ENCODE results near the gene MPP2. TPM values are rescaled to one million over a fixed set of nuclear protein-coding genes. Genes with fewer than 3 reads are reported as not detected.
"Not testable (repeated sequence)": the region's sequence is repeated elsewhere in the genome, so short reads cannot be mapped to it uniquely, and the experiment has no call there.

The MPP2 gene
- total and polyA plus RNA-seq, 4 donors, result 0.05 to 0.25 (median 0.09) TPM

DNA sequence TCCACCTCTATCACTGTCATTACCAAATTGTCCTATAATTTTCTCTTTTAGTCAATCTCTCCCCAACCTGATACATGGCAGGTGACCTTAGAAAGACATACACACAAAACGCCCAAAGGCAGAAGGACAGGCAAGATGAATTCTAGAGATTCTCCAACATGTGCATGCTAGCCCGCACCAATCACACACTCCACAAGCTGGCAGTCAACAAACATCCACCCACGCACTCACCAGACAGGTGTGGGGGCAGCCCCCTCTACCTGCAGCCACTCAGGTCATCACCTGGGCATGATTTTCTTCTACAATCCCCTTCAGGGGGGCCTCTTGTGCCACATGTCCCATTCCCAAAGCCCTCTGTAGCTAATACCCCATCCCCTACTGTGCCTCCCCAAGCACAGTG lies 9.5 kb downstream of the MPP2 start:
- WGBS, result 81% methylated on average over 3 of the region's 3 CpGs
- DNase-seq (ENCODE audit: low spot score), result no peak
- Histone ChIP-seq H3K9ac (ENCODE audit: low read depth in 1 of 2, low read length in 2 of 2) (no peak overlapping the region), H3K4me3 (ENCODE audit: low read depth in 1 of 3, low read length in 3 of 3) (no peak overlapping the region), H3K9me3 (ENCODE audit: control insufficient read depth in 4 of 4, low read length in 3 of 4) (no peaks in the 10 kb centered on the region), H3K27me3 (ENCODE audit: control insufficient read depth in 4 of 4, insufficient read depth in 4 of 4, low read length in 3 of 4) (peaks cover 0 to 13% (median 2%) of the 10 kb centered on the region in 4 donors), H3K27ac (ENCODE audit: low read depth in 1 of 2, low read length in 2 of 2) (no peak overlapping the region), H3K36me3 (ENCODE audit: control insufficient read depth in 4 of 4, insufficient read depth in 3 of 4, low read depth in 1 of 4, low read length in 3 of 4) (no peaks in the 10 kb centered on the region), H3K4me1 (ENCODE audit: control insufficient read depth in 4 of 4, insufficient read depth in 4 of 4, low read length in 3 of 4) (peaks cover 0 to 8% (median 3%) of the 10 kb centered on the region in 4 donors)
- TF ChIP-seq FOXA2 (IDR thresholded peaks at IDR 0.05) (no peak), FOXA1 (IDR thresholded peaks at IDR 0.05) (no peak), EGR1 (IDR thresholded peaks at IDR 0.05; ENCODE audit: low read depth in 2 of 2) (no peak), RAD21 (IDR thresholded peaks at IDR 0.05) (no peak)
- TF ChIP-seq, protein P1, sequence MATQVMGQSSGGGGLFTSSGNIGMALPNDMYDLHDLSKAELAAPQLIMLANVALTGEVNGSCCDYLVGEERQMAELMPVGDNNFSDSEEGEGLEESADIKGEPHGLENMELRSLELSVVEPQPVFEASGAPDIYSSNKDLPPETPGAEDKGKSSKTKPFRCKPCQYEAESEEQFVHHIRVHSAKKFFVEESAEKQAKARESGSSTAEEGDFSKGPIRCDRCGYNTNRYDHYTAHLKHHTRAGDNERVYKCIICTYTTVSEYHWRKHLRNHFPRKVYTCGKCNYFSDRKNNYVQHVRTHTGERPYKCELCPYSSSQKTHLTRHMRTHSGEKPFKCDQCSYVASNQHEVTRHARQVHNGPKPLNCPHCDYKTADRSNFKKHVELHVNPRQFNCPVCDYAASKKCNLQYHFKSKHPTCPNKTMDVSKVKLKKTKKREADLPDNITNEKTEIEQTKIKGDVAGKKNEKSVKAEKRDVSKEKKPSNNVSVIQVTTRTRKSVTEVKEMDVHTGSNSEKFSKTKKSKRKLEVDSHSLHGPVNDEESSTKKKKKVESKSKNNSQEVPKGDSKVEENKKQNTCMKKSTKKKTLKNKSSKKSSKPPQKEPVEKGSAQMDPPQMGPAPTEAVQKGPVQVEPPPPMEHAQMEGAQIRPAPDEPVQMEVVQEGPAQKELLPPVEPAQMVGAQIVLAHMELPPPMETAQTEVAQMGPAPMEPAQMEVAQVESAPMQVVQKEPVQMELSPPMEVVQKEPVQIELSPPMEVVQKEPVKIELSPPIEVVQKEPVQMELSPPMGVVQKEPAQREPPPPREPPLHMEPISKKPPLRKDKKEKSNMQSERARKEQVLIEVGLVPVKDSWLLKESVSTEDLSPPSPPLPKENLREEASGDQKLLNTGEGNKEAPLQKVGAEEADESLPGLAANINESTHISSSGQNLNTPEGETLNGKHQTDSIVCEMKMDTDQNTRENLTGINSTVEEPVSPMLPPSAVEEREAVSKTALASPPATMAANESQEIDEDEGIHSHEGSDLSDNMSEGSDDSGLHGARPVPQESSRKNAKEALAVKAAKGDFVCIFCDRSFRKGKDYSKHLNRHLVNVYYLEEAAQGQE (IDR thresholded peaks at IDR 0.05), result no peak
- TF ChIP-seq, protein P2, sequence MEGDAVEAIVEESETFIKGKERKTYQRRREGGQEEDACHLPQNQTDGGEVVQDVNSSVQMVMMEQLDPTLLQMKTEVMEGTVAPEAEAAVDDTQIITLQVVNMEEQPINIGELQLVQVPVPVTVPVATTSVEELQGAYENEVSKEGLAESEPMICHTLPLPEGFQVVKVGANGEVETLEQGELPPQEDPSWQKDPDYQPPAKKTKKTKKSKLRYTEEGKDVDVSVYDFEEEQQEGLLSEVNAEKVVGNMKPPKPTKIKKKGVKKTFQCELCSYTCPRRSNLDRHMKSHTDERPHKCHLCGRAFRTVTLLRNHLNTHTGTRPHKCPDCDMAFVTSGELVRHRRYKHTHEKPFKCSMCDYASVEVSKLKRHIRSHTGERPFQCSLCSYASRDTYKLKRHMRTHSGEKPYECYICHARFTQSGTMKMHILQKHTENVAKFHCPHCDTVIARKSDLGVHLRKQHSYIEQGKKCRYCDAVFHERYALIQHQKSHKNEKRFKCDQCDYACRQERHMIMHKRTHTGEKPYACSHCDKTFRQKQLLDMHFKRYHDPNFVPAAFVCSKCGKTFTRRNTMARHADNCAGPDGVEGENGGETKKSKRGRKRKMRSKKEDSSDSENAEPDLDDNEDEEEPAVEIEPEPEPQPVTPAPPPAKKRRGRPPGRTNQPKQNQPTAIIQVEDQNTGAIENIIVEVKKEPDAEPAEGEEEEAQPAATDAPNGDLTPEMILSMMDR (IDR thresholded peaks at IDR 0.05; ENCODE audit: low read depth, low read length, missing input control), result no peak

DNA sequence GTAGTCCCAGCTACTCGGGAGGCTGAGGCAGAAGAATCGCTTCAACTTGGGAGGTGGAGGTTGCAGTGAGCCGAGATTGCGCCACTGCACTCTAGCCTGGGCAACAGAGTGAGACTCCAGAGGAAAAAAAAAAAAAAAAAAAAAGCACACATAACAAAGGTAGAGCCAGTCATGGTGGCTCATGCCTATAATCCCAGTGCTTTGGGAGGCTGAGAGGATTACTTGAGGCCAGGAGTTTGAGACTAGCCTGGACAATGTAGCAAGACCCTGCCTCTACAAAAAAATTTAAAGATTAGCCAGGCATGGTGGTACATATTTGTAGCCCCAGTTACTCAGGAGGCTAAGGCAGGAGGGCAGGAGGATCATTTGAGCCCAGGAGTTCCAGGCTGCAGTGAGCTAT lies 12.8 kb downstream of the MPP2 start:
- H3K27ac ChIP-seq (ENCODE audit: low read depth in 1 of 2, low read length in 2 of 2); H3K9me3 ChIP-seq (ENCODE audit: control insufficient read depth in 4 of 4, low read length in 3 of 4); H3K4me1 ChIP-seq (ENCODE audit: control insufficient read depth in 4 of 4, insufficient read depth in 4 of 4, low read length in 3 of 4); DNase-seq (ENCODE audit: low spot score); H3K27me3 ChIP-seq (ENCODE audit: control insufficient read depth in 4 of 4, insufficient read depth in 4 of 4, low read length in 3 of 4); H3K9ac ChIP-seq (ENCODE audit: low read depth in 1 of 2, low read length in 2 of 2); H3K36me3 ChIP-seq (ENCODE audit: control insufficient read depth in 4 of 4, insufficient read depth in 3 of 4, low read depth in 1 of 4, low read length in 3 of 4); H3K4me3 ChIP-seq (ENCODE audit: low read depth in 1 of 3, low read length in 3 of 3): not testable (repeated sequence)
- WGBS, result 94% methylated on average over 4 of the region's 4 CpGs

DNA sequence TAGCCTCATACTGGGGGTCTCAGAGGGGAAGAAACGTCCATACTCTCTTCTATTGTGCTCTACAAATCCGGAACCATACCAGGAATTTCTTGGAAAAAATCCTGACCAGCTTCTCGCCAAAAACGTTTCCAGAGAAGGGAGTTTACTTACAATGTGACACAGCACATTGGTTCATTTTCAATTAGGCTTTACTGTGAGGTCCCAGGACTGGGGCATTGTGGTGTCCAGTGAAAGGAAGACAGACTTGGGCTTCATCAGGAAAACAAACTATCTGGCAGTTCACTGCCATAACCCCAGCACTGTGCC lies 14.7 kb downstream of the MPP2 start:
- TF ChIP-seq, protein P3, sequence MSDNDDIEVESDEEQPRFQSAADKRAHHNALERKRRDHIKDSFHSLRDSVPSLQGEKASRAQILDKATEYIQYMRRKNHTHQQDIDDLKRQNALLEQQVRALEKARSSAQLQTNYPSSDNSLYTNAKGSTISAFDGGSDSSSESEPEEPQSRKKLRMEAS (IDR thresholded peaks at IDR 0.05), result no peak
- TF ChIP-seq, protein P2 (IDR thresholded peaks at IDR 0.05; ENCODE audit: low read depth, low read length, missing input control), result no peak
- no peak for TF ChIP-seq RXRA (IDR thresholded peaks at IDR 0.05)
- TF ChIP-seq, protein P1 (IDR thresholded peaks at IDR 0.05), result no peak
- TF ChIP-seq JUND (IDR thresholded peaks at IDR 0.05), result no peak
- no peak for TF ChIP-seq HNF4G (IDR thresholded peaks at IDR 0.05)
- TF ChIP-seq, protein P4, sequence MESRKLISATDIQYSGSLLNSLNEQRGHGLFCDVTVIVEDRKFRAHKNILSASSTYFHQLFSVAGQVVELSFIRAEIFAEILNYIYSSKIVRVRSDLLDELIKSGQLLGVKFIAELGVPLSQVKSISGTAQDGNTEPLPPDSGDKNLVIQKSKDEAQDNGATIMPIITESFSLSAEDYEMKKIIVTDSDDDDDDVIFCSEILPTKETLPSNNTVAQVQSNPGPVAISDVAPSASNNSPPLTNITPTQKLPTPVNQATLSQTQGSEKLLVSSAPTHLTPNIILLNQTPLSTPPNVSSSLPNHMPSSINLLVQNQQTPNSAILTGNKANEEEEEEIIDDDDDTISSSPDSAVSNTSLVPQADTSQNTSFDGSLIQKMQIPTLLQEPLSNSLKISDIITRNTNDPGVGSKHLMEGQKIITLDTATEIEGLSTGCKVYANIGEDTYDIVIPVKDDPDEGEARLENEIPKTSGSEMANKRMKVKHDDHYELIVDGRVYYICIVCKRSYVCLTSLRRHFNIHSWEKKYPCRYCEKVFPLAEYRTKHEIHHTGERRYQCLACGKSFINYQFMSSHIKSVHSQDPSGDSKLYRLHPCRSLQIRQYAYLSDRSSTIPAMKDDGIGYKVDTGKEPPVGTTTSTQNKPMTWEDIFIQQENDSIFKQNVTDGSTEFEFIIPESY (IDR thresholded peaks at IDR 0.05), result no peak
- TF ChIP-seq NR2F2 (IDR thresholded peaks at IDR 0.05), result no peak
- Histone ChIP-seq H3K27ac (ENCODE audit: low read depth in 1 of 2, low read length in 2 of 2) (no peak overlapping the region), H3K36me3 (ENCODE audit: control insufficient read depth in 4 of 4, insufficient read depth in 3 of 4, low read depth in 1 of 4, low read length in 3 of 4) (no peaks in the 10 kb centered on the region), H3K27me3 (ENCODE audit: control insufficient read depth in 4 of 4, insufficient read depth in 4 of 4, low read length in 3 of 4) (peaks cover 0 to 3% (median 0%) of the 10 kb centered on the region in 4 donors), H3K4me3 (ENCODE audit: low read depth in 1 of 3, low read length in 3 of 3) (no peak overlapping the region), H3K9ac (ENCODE audit: low read depth in 1 of 2, low read length in 2 of 2) (no peak overlapping the region), H3K9me3 (ENCODE audit: control insufficient read depth in 4 of 4, low read length in 3 of 4) (no peaks in the 10 kb centered on the region), H3K4me1 (ENCODE audit: control insufficient read depth in 4 of 4, insufficient read depth in 4 of 4, low read length in 3 of 4) (no peaks in the 10 kb centered on the region)
- no peak for DNase-seq (ENCODE audit: low spot score)
- WGBS, result 53% methylated on average over 4 of the region's 4 CpGs

All from liver (tissue), 9 donors.